GM12872 (cell line): ENCODE measurements around the gene AP3S1.

ENCODE experiments used
- CTCF ChIP-seq: IDR thresholded peaks from 3 replicates; pipeline ENCODE4 v1.5.1; 2011; ENCODE audit warnings: low read depth, mild to moderate bottlenecking, low read length, moderate library complexity; ENCODE audit not compliant: insufficient read depth

AP3S1 gene

DNA sequence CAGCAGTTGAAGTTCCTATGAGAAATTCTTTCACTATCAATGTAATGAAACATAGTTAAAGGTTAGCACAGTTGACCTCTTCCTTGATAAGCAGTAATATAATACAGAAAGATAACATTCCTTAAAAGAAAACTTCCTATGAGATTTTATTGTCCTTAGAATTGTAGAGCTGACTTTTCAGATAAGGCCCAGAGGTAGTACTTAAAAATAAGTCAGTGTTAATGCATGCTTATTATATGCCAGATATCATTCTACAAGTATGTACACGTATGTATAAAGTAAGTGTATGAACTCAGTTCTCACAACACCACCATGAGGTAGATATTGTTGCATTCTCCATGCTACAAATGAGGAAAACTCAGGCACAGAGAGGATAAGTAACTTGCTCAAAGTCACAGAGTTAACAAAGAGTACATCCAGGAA is 15.3 kb downstream of the AP3S1 start:
- no peak for TF ChIP-seq CTCF

- no peak for TF ChIP-seq CTCF
Observed at GRCh38 chr5:115857626-115858349, 16.1 kb downstream of the AP3S1 start.

DNA sequence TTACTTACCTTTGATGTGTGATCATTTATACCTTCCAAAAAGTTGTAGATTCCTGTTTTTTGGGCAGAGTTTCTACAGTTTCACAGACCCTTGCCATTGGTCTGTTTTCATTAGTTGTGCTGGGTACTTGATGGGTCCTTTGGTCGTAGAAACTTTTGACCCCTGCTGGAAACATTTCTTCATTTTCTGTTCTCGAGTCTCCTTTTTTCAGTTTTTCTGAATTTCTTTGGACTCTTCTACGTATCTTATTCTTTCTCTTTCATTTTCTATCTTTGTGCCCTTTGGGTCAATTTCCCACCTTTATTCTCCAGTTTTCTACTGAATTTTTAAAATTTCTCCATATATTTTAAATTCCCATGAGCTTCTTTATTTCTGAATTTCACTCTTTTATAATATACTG is 16.7 kb downstream of the AP3S1 start:
- TF ChIP-seq CTCF: no peak

DNA sequence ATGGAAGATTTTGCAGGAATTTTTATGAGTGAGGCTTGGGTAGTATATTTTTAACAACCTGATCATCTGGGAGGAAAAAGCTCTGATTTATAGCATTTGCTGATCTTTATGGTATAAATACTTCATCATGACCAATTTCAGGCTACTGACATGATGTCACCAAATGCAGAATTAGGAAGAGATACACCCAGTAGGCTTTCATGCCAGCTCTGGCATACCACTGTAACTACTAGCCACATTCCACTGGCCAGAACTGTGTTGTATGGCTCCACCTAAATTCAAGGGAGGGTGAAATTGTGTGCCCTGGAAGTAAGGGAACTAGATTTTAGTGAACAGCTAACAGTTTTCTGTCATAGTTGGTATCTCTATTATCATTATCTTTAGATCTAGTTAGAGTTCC is 17.6 kb downstream of the AP3S1 start:
- TF ChIP-seq CTCF: no peak

- TF ChIP-seq CTCF: no peak
Observed at GRCh38 chr5:115869256-115869795, 27.6 kb downstream of the AP3S1 start.

GRCh38 chr5:115872447-115872846 is 30.7 kb downstream of the AP3S1 start:
- TF ChIP-seq CTCF: no peak

- TF ChIP-seq CTCF: no peak
Observed at GRCh38 chr5:115873392-115873791, 31.7 kb downstream of the AP3S1 start.

- no peak for TF ChIP-seq CTCF
Observed at GRCh38 chr5:115875447-115875846, 33.7 kb downstream of the AP3S1 start.
